Loucy (cell line): ENCODE results near the gene CORO1C.
"Not testable (repeated sequence)": the region's sequence is repeated elsewhere in the genome, so short reads cannot be mapped to it uniquely, and the experiment has no call there.

Experiments used
- H2AFZ ChIP-seq: fragments of 200-600 bp; sonication (generic); 2 replicates; pipeline ENCODE4 v1.6.0; 2016; ENCODE audit warnings: antibody characterized with exemption, mild to moderate bottlenecking, low read length, moderate library complexity
- H3F3A ChIP-seq: fragments of 200-600 bp; 2 replicates; pipeline ENCODE4 v1.6.0; 2016; ENCODE audit warnings: antibody characterized with exemption, low read depth, mild to moderate bottlenecking
- H3K27me3 ChIP-seq: fragments of 200-600 bp; sonication (generic); 2 replicates; pipeline ENCODE4 v1.6.1; 2014; ENCODE audit warnings: low read length, mild to moderate bottlenecking; ENCODE audit not compliant: insufficient read depth, poor library complexity, severe bottlenecking
- H3K36me3 ChIP-seq: fragments of 200-600 bp; sonication (generic); 2 replicates; pipeline ENCODE4 v1.6.1; 2016; ENCODE audit warnings: low read length; ENCODE audit not compliant: insufficient read depth
- H3K4me1 ChIP-seq: fragments of 200-600 bp; sonication (generic); 2 replicates; pipeline ENCODE4 v1.5.1; 2014; ENCODE audit warnings: low read length, mild to moderate bottlenecking; ENCODE audit not compliant: insufficient read depth, poor library complexity, severe bottlenecking
- H3K4me2 ChIP-seq: fragments of 200-600 bp; sonication (generic); 2 replicates; pipeline ENCODE4 v1.6.0; 2014; ENCODE audit warnings: antibody characterized with exemption, low read length, low read depth, mild to moderate bottlenecking; ENCODE audit not compliant: poor library complexity, severe bottlenecking
- H3K4me3 ChIP-seq: fragments of 200-600 bp; sonication (generic); 2 replicates; pipeline ENCODE4 v1.5.1; 2014; ENCODE audit warnings: low read length, mild to moderate bottlenecking, mixed read lengths; ENCODE audit not compliant: poor library complexity, severe bottlenecking
- H3K79me2 ChIP-seq: fragments of 200-600 bp; sonication (generic); 2 replicates; pipeline ENCODE4 v1.6.1; 2014; ENCODE audit warnings: low read length; ENCODE audit not compliant: insufficient read depth
- H3K9ac ChIP-seq: fragments of 200-600 bp; sonication (generic); 2 replicates; pipeline ENCODE4 v1.6.0; 2014; ENCODE audit warnings: mild to moderate bottlenecking, low read depth, low read length, moderate library complexity; ENCODE audit not compliant: poor library complexity, severe bottlenecking
- H3K9me2 ChIP-seq: fragments of 200-600 bp; sonication (generic); replicated peaks from 2 replicates; pipeline ENCODE4 v1.6.1; 2016; ENCODE audit warnings: low read depth, low read length, mixed read lengths
- H3K9me3 ChIP-seq: fragments of 200-600 bp; sonication (generic); 2 replicates; pipeline ENCODE4 v1.6.1; 2014; ENCODE audit warnings: mild to moderate bottlenecking, antibody characterized with exemption, low read length, low read depth; ENCODE audit not compliant: insufficient read depth
- H4K20me1 ChIP-seq: fragments of 200-600 bp; sonication (generic); 2 replicates; pipeline ENCODE4 v1.6.0; 2014; ENCODE audit warnings: antibody characterized with exemption, low read length, mild to moderate bottlenecking; ENCODE audit not compliant: insufficient read depth, poor library complexity, severe bottlenecking
- CTCF ChIP-seq: fragments of 200-600 bp; sonication (generic); conservative IDR thresholded peaks from 2 replicates; pipeline ENCODE4 v1.5.1; 2014; ENCODE audit warnings: mild to moderate bottlenecking, antibody characterized with exemption, low read length
- EZH2phosphoT487 ChIP-seq: fragments of 200-600 bp; IDR thresholded peaks from 2 replicates; pipeline ENCODE4 v1.6.1; 2018; ENCODE audit warnings: antibody characterized with exemption, mild to moderate bottlenecking, moderate library complexity, borderline replicate concordance

The CORO1C gene

GRCh38 chr12:108657130-108657745 is 74.1 kb downstream of the CORO1C start:
- no peaks in the 10 kb centered on the region for H3K27me3 ChIP-seq
- H3K9me2 ChIP-seq, result no peaks in the 10 kb centered on the region
- H4K20me1 ChIP-seq, result no peaks in the 10 kb centered on the region
- H3K9ac ChIP-seq, result no peak overlapping the region
- peaks cover 6% of the 10 kb centered on the region; the same call in 1 of the 2 replicates for H3K79me2 ChIP-seq
- no peak overlapping the region for H2AFZ ChIP-seq
- H3F3A ChIP-seq, result no peaks in the 10 kb centered on the region
- H3K4me1 ChIP-seq, result no peaks in the 10 kb centered on the region
- no peak overlapping the region for H3K4me2 ChIP-seq
- no peaks in the 10 kb centered on the region for H3K9me3 ChIP-seq
- TF ChIP-seq CTCF (no peak), EZH2phosphoT487 (no peak)
- H3K36me3 ChIP-seq, result peaks cover 63% of the 10 kb centered on the region; the same call in 1 of the 2 replicates
- H3K4me3 ChIP-seq, result no peak overlapping the region

GRCh38 chr12:108656247-108656646 is 75.1 kb downstream of the CORO1C start:
- not testable (repeated sequence) for H3K4me1 ChIP-seq, H3F3A ChIP-seq, H4K20me1 ChIP-seq, H3K9me2 ChIP-seq, H3K27me3 ChIP-seq, H3K4me2 ChIP-seq, H3K9me3 ChIP-seq, H3K79me2 ChIP-seq, H2AFZ ChIP-seq, H3K9ac ChIP-seq, H3K4me3 ChIP-seq
- peaks cover 62% of the 10 kb centered on the region; the same call in 1 of the 2 replicates for H3K36me3 ChIP-seq

GRCh38 chr12:108655812-108656175 is 75.5 kb downstream of the CORO1C start:
- not testable (repeated sequence) for H3K4me3 ChIP-seq, H4K20me1 ChIP-seq, H3K79me2 ChIP-seq, H3K27me3 ChIP-seq, H3K9ac ChIP-seq, H2AFZ ChIP-seq, H3K9me2 ChIP-seq, H3F3A ChIP-seq, H3K4me1 ChIP-seq, H3K4me2 ChIP-seq, H3K9me3 ChIP-seq
- peaks cover 62% of the 10 kb centered on the region; the same call in 1 of the 2 replicates for H3K36me3 ChIP-seq

- not testable (repeated sequence) for H2AFZ ChIP-seq, H4K20me1 ChIP-seq, H3F3A ChIP-seq, H3K4me3 ChIP-seq, H3K27me3 ChIP-seq, H3K4me2 ChIP-seq, H3K79me2 ChIP-seq, H3K9me3 ChIP-seq, H3K4me1 ChIP-seq, H3K9ac ChIP-seq, H3K9me2 ChIP-seq
- peaks cover 64% of the 10 kb centered on the region; the same call in 1 of the 2 replicates for H3K36me3 ChIP-seq
Observed at GRCh38 chr12:108654622-108655021, 76.7 kb downstream of the CORO1C start.
